Memory B cell (primary cell): Measurements from ENCODE around the gene TWSG1.
A peak's percentile ranks its signal among the peaks of the same experiment; 100 is the strongest.
"Not testable (repeated sequence)": the region's sequence is repeated elsewhere in the genome, so short reads cannot be mapped to it uniquely, and the experiment has no call there.

Experiments used
- ATAC-seq: fragments of 150-1000 bp; cut with Tn5 transposase; 2 replicates; pipeline ENCODE4 v1.10.0; 2021; ENCODE audit warnings: low read depth, mild to moderate bottlenecking, moderate library complexity
- DNase-seq, 2 donors: peaks; one replicate each; pipeline ENCODE4 v3.0.0; 2022; ENCODE audit warnings: low spot score in 2 of 2
- H3K27ac Mint-ChIP-seq: one replicate; pipeline ENCODE4 v1.8.0; 2022; ENCODE audit warnings: mild to moderate bottlenecking, moderate library complexity, mixed read lengths
- H3K27me3 Mint-ChIP-seq: one replicate; pipeline ENCODE4 v1.8.0; 2022; ENCODE audit warnings: mixed read lengths
- H3K36me3 Mint-ChIP-seq: one replicate; pipeline ENCODE4 v1.8.0; 2022; ENCODE audit warnings: mild to moderate bottlenecking, mixed read lengths
- H3K4me1 Mint-ChIP-seq: one replicate; pipeline ENCODE4 v1.8.0; 2022; ENCODE audit warnings: mixed read lengths
- H3K4me3 Mint-ChIP-seq: one replicate; pipeline ENCODE4 v1.8.0; 2022; ENCODE audit warnings: mild to moderate bottlenecking, moderate library complexity, mixed read lengths
- H3K9me3 Mint-ChIP-seq: one replicate; pipeline ENCODE4 v1.8.0; 2022; ENCODE audit warnings: mixed read lengths

The TWSG1 gene

DNA sequence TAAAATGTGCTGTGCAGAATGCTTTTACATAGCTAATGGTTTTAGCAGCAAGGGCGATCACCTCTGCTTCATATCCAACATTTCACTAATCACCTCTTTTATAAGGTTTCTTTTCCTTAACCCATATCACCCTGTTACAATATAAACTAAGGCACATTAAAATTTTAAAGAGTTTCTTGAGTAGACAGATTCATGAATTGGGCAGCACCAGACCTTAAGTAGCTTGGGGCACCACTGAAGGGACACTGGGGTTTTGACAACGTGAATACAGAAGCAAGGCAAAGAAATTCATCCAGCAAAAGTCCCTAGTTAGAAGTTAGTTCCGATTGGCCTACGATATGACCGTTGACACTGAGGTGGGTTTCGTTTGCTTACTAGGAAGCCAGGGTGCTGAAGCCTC is 96.7 kb downstream of the TWSG1 start:
- ATAC-seq (no peak), DNase-seq (no peak)
- no peaks in the 10 kb centered on the region for H3K9me3 Mint-ChIP-seq
- H3K36me3 Mint-ChIP-seq = no peaks in the 10 kb centered on the region
- H3K4me1 Mint-ChIP-seq = peaks cover 3% of the 10 kb centered on the region
- no peak overlapping the region for H3K27ac Mint-ChIP-seq
- no peaks in the 10 kb centered on the region for H3K27me3 Mint-ChIP-seq
- H3K4me3 Mint-ChIP-seq = no peak overlapping the region

DNA sequence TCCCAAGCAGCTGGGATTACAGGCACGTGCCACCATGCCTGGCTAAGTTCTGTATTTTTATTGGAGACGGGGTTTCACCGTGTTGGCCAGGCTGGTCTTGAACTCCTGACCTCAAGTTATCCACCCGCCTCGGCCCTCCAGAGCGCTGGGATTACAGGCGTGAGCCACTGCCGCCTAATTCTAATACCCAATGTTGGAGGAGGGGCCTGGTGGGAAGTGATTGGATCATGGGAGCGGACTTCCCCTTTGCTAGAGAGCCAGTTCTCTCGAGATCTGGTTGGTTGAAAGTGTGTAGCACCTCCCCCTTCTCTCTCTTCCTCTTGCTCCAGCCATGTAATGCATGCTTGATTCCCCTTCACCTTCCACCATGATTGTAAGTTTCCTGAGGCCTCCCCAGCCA is 98.5 kb downstream of the TWSG1 start:
- not testable (repeated sequence) for H3K4me3 Mint-ChIP-seq, H3K27ac Mint-ChIP-seq, H3K36me3 Mint-ChIP-seq, H3K4me1 Mint-ChIP-seq, H3K9me3 Mint-ChIP-seq, ATAC-seq, DNase-seq, H3K27me3 Mint-ChIP-seq

DNA sequence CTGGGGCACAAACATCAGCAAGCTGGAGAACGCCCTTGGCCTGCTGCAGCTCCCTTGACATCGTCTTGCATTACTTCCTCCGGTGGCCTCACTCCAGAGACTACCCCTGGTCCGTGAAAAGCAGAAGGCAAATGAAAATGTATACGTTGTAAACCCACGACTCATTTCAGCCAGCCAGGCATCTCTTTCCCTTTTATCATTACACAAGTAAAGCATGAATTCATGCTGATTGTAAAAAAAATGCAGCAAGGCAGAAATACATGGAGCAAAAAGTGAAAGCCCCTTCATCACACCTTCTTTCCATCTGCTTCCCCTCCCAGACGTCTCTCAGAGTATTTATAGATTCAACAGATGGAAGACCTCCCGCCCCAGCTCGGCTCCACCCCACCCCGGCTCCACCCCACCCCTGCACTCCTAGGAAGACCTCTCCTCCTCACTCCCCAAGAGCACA is 99.1 kb downstream of the TWSG1 start:
- no peaks in the 10 kb centered on the region for H3K27me3 Mint-ChIP-seq
- no peak for DNase-seq
- no peak for ATAC-seq
- no peaks in the 10 kb centered on the region for H3K9me3 Mint-ChIP-seq
- peak overlapping the region; percentile 7 for H3K4me3 Mint-ChIP-seq
- no peaks in the 10 kb centered on the region for H3K36me3 Mint-ChIP-seq
- peaks cover 3% of the 10 kb centered on the region for H3K4me1 Mint-ChIP-seq
- no peak overlapping the region for H3K27ac Mint-ChIP-seq

DNA sequence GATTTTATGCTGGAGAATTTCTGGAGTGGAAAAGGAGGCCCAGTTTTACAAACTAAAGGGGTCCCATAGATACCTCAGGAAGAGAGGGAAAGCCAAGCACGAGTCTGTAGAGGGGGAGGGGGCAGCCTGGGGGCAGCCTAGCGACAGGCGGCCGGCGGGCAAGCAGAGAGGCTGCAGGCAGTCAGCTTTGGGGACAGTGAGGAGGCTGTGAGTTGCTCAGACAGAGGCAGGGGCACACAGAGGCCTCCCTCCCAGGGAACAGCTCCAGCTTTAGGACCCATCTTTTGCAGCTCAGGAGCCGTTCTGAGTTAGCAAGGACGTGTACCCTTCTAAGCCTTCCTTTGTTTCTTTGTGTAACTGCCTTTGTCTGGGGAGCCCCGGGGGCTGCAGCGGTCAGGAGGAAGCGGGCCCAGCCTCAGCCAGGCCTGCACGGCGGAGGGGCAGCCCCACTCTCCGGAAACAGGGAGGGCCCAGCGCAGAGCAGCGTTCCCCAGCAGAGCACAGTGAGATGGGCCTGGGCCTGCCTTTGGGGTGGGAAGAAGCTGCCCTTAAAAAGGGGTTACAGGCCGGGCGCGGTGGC is 99.6 kb downstream of the TWSG1 start:
- Mint-ChIP-seq H3K27me3 (no peaks in the 10 kb centered on the region), H3K27ac (no peak overlapping the region), H3K36me3 (no peaks in the 10 kb centered on the region), H3K4me1 (peaks cover 3% of the 10 kb centered on the region), H3K9me3 (no peaks in the 10 kb centered on the region), H3K4me3 (no peak overlapping the region)
- no peak for ATAC-seq
- DNase-seq = no peak

DNA sequence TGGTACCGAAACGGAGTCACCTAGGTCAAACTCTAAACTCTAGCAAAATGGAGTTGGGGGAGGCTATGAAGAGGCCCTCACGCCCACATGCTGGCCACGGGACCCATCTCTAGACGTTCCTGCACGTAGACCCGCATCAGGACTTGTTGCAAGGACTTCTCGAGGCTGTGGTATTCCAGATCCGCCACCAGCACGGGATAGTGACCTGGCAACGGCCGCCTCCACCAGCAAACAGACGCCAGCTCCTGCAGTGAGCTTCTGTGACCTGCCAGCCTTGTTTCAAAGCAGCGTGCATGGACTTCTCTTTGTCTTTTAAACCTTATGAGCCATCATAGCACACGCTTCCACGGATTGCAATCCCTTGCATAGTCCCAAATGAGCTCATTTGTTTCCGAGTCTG is 100.5 kb downstream of the TWSG1 start:
- Mint-ChIP-seq H3K27me3 (no peaks in the 10 kb centered on the region), H3K4me3 (no peak overlapping the region), H3K9me3 (no peaks in the 10 kb centered on the region), H3K36me3 (no peaks in the 10 kb centered on the region), H3K4me1 (peaks cover 3% of the 10 kb centered on the region), H3K27ac (no peak overlapping the region)
- DNase-seq (no peak), ATAC-seq (no peak)

DNA sequence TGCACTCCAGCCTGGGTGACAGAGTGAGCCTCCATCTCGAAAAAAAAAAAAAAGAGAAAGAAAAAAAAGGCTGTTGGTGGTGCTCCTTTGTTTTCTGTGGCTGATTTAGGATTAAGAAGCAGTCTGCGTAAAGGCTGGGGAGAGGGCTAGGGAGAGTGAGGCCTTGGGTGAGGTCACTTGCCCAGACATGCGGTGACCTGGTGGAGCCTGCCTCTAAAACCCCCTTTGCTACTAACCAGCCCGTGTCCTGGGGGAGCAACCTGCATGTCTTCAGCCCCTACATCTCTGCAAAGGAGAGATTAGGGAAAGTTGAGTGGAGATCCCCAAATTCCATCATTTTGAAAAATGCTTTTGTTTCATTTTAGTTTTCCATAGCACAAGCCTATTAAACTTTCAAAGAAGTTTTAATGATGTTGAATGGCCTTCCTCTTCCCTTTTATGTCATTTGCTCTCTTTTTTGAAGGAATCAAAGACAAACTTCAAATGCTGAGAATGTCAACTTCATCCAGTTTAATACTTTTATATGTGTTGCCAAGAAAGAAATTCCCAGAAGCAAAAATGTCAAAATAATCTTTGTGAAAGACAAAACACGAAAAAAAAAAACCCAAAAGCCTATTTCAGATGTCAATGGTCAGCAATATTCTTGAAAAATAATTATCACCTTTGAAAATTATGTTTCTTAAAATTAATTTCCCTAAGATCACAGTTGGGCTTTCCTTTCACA is 101.8 kb downstream of the TWSG1 start:
- Mint-ChIP-seq H3K36me3 (no peaks in the 10 kb centered on the region), H3K4me3 (no peak overlapping the region)
- no peak for DNase-seq

DNA sequence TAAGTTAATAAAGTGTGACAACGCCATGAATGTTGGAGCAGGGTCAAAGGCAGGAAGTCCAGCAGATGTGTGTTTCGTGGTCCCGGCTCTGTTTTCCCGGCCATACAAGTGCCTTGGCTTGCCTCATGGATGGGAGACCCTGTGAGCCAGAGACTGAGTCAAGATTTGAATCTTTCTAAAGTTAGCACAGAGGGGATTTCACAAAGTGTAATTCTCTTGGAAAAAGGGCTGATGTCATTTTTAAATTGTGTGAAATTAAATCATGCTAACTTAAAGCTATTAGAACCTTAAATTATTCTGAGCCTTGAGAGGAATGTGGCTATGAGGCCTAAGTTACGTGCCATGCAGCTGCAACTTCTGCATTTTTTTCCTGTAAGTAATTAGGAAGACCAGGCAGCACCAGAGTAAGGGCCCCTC is 102.5 kb downstream of the TWSG1 start:
- Mint-ChIP-seq H3K9me3 (no peaks in the 10 kb centered on the region), H3K36me3 (no peaks in the 10 kb centered on the region), H3K27ac (no peak overlapping the region), H3K4me1 (peaks cover 6% of the 10 kb centered on the region), H3K27me3 (no peaks in the 10 kb centered on the region), H3K4me3 (no peak overlapping the region)
- ATAC-seq (no peak), DNase-seq (no peak)

More for the DNA sequence above, 101.8 kb downstream of the TWSG1 start:
- Mint-ChIP-seq H3K4me1 (peaks cover 6% of the 10 kb centered on the region), H3K9me3 (no peaks in the 10 kb centered on the region), H3K27me3 (no peaks in the 10 kb centered on the region), H3K27ac (no peak overlapping the region)
- no peak for ATAC-seq

DNA sequence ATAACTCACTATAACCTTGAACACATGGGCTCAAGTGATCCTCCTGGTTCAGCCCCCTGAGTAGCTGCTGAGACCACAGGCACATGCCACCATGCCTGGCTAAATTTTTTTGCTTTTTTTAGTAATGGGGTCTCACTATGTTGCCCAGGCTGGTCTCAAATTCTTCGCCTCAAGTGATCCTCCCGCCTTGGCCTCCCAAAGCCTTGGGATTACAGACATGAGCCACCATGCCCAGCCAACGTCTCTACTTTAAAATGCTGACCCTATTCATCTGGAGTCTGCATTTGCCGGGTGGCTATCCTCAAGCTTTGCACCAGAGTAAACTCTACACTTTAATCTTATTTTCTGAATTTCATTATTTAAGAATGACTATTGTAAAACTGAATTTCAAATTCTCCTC is 103.1 kb downstream of the TWSG1 start:
- DNase-seq (no peak), ATAC-seq (no peak)
- no peaks in the 10 kb centered on the region for H3K36me3 Mint-ChIP-seq
- no peaks in the 10 kb centered on the region for H3K9me3 Mint-ChIP-seq
- peaks cover 6% of the 10 kb centered on the region for H3K4me1 Mint-ChIP-seq
- H3K27me3 Mint-ChIP-seq = no peaks in the 10 kb centered on the region
- H3K4me3 Mint-ChIP-seq = no peak overlapping the region
- no peak overlapping the region for H3K27ac Mint-ChIP-seq

DNA sequence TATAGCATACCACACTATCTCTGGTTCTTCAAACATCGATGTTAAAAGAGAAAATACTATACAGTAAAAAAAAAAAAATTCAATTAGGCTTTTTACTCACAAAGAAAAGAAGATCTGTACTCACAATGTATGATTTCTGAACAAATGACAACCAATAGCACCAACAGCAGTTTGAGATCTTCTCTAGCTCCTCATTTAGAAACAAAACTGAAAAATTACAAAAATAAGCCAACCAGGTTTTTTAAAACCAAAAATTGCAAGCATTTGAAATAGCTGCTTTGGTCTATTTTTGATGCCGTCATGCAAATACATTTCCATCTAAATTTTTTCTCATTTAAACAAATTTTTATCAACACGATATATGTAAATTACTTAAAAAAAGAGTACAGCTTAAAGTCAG is 106.5 kb downstream of the TWSG1 start:
- H3K27ac Mint-ChIP-seq = no peak overlapping the region
- H3K4me1 Mint-ChIP-seq = peaks cover 3% of the 10 kb centered on the region
- H3K36me3 Mint-ChIP-seq = no peaks in the 10 kb centered on the region
- no peaks in the 10 kb centered on the region for H3K9me3 Mint-ChIP-seq
- DNase-seq (no peak), ATAC-seq (no peak)
- H3K27me3 Mint-ChIP-seq = no peaks in the 10 kb centered on the region
- no peak overlapping the region for H3K4me3 Mint-ChIP-seq

DNA sequence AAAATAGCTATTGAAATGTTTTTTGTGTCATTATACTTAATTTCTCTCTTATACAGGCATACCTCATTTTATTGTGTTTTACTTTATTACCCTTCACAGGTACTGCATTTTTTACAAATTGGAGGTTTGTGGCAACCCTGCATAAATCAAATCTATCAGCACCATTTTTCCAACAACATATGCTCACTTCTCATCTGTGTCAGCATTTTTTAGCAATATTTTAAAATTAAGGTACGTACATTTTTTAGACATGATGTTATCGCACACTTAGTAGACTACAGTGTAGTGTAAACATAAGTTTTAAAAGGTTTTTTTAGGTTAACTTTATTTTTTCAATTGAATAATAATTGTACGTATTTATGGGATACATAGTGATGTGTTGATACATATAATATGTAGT is 110.0 kb downstream of the TWSG1 start:
- DNase-seq (no peak), ATAC-seq (no peak)
- no peaks in the 10 kb centered on the region for H3K36me3 Mint-ChIP-seq
- H3K4me3 Mint-ChIP-seq = no peak overlapping the region
- no peak overlapping the region for H3K27ac Mint-ChIP-seq
- H3K9me3 Mint-ChIP-seq = peaks cover 7% of the 10 kb centered on the region
- peaks cover 3% of the 10 kb centered on the region for H3K4me1 Mint-ChIP-seq
- no peaks in the 10 kb centered on the region for H3K27me3 Mint-ChIP-seq

DNA sequence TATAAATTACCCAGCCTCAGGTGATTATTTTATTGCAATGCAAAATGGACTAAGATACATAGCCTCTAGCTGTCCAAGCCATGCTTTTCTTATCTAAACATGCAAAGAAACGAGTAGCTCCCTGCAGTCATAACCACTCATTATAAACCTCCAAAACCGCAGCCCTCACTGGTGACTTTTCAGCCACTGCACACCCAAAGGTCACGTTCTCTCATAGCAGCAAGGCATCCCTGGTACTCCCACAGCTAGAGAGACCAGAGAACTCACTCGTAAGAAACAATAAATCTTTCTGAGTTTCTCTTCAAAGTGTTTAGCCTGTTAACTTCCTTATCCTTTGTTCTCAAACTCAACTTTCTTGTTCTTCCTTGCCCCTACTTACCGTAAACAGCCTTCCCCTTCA is 112.3 kb downstream of the TWSG1 start:
- peaks cover 7% of the 10 kb centered on the region for H3K9me3 Mint-ChIP-seq
- H3K4me3 Mint-ChIP-seq = no peak overlapping the region
- DNase-seq (no peak), ATAC-seq (no peak)
- no peaks in the 10 kb centered on the region for H3K4me1 Mint-ChIP-seq
- no peaks in the 10 kb centered on the region for H3K36me3 Mint-ChIP-seq
- H3K27me3 Mint-ChIP-seq = peaks cover 6% of the 10 kb centered on the region
- no peak overlapping the region for H3K27ac Mint-ChIP-seq

DNA sequence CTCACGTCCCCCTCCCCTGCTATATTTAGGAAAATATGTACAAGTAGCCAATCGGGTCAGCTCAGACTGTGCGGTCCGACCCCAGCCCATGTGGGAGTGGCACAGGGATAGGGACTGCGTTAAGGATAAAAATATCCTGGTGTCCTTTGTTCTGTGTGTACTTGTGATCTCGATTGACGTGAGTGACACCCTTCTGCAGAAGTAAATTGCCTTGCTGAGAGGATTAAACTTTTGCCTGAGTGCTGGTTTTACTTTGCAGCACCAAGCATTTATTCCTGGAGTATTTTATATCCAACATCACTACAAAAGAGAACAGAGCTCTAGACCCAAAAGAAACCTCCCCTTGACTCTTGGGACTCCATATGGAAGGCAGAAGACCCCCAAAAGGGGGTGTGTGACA is 112.8 kb downstream of the TWSG1 start:
- ATAC-seq (no peak), DNase-seq (no peak)
- Mint-ChIP-seq H3K36me3 (no peaks in the 10 kb centered on the region), H3K27ac (no peak overlapping the region), H3K9me3 (peaks cover 7% of the 10 kb centered on the region), H3K27me3 (peaks cover 6% of the 10 kb centered on the region), H3K4me1 (no peaks in the 10 kb centered on the region), H3K4me3 (no peak overlapping the region)

DNA sequence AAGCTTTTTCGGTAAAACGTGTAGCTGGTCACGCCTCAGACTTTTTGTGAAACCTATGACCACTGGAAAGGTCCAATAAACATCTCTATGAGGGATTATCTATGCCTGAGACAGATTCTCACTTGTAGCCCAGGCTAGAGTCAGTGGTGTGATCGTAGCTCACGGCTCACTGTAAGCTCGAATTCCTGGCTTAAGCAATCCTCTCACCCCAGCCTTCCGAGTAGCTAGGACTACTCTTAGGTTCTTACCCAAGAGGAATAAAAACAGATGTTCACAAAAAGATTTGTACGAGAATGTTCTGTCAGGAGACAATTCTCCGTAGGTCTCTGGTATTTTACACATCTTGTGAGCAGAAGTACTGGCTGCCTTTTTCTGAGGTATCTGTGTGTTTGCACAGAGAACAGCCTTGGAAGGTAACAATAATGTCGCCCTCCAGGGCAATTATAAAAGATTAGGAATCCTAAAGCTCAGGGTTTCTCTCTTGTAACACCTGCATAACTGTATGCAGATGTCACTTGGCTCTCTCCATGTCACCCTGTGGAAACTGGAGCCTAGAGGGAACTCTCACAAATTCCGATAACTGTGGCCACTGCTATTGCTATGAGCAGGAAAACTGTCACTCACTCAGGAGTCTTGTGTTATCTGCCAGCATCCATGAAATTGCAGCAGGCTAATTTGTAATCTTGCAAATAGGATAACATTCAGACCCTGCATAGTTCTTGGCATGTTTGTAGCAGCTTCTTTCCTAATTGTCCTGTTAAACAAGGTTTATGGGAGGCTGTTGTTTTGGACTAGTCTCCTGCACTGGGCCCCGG is 115.2 kb downstream of the TWSG1 start:
- H3K36me3 Mint-ChIP-seq = no peaks in the 10 kb centered on the region
- peaks cover 9% of the 10 kb centered on the region for H3K9me3 Mint-ChIP-seq
- no peak for DNase-seq
- peaks cover 8% of the 10 kb centered on the region for H3K27me3 Mint-ChIP-seq
- ATAC-seq = no peak
- H3K4me1 Mint-ChIP-seq = no peaks in the 10 kb centered on the region
- no peak overlapping the region for H3K4me3 Mint-ChIP-seq
- H3K27ac Mint-ChIP-seq = no peak overlapping the region

DNA sequence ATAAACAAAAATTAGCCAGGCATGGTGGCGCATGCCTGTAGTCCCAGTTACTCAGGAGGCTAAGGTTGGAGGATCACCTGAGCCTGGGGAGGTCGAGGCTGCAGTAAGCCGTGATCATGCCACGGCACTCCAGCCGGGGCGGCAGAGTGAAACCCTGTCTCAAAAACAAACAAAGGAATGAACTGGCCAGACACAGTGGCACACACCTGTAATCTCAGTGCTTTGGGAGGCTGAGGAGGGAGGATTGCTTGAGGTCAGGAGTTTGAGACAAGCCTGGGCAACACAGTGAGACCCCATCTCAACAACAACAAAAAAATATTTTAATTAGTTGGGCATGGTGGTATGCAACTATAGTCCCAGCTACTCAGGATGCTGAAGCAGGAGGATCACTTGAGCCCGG is 116.3 kb downstream of the TWSG1 start:
- H3K27ac Mint-ChIP-seq, H3K36me3 Mint-ChIP-seq: not testable (repeated sequence)

More for the DNA sequence above, 116.3 kb downstream of the TWSG1 start:
- not testable (repeated sequence) for H3K27me3 Mint-ChIP-seq, H3K4me1 Mint-ChIP-seq, DNase-seq, H3K4me3 Mint-ChIP-seq, ATAC-seq
- peaks cover 11% of the 10 kb centered on the region for H3K9me3 Mint-ChIP-seq
